Measurements from ENCODE around the gene NCKAP5. TPM values are rescaled to one million over a fixed set of nuclear protein-coding genes. Genes with fewer than 3 reads are reported as not detected.

Gene NCKAP5
- total RNA-seq, 1 experiment from 2014 or later = not detected

GRCh38 chr2:133198678-133199077 lies 369.6 kb downstream of the NCKAP5 start:
- DNase-seq = no peak
- Histone ChIP-seq H3K27me3 (ENCODE audit: insufficient read depth, low read depth) (peaks cover 4% of the 10 kb centered on the region; the same call in 1 of the 2 replicates), H3K27ac (no peak overlapping the region), H3K79me2 (ENCODE audit: low read depth) (no peaks in the 10 kb centered on the region), H2AFZ (no peak overlapping the region), H3K4me1 (replicated peaks; ENCODE audit: insufficient read depth) (peaks cover 8% of the 10 kb centered on the region; the same call in 1 of the 2 replicates), H3K36me3 (ENCODE audit: low read depth) (no peaks in the 10 kb centered on the region), H3K4me3 (no peak overlapping the region), H3F3A (ENCODE audit: insufficient read depth, low read depth) (no peaks in the 10 kb centered on the region), H3K9me2 (ENCODE audit: insufficient read depth) (no peaks in the 10 kb centered on the region), H4K20me1 (ENCODE audit: insufficient read depth) (no peaks in the 10 kb centered on the region), H3K4me2 (no peak overlapping the region), H3K9me3 (ENCODE audit: insufficient read depth, low read depth) (peaks cover 4% of the 10 kb centered on the region)
- intact Hi-C loops (cut with micrococcal nuclease; ENCODE audit: unreplicated experiment) = no loop called here
- ChIA-PET CTCF (no interaction called here), POLR2A (ENCODE audit: unreplicated experiment) (no interaction called here)
- TF ChIP-seq CTCF (conservative IDR thresholded peaks at IDR 0.05) (no peak), EZH2 (IDR thresholded peaks at IDR 0.05; ENCODE audit: low read depth) (no peak)
- BruUV-seq (replicated peaks) = no TSS peak

- Histone ChIP-seq H3K4me3 (no peak overlapping the region), H3K79me2 (ENCODE audit: low read depth) (no peaks in the 10 kb centered on the region), H3K9me2 (ENCODE audit: insufficient read depth) (no peaks in the 10 kb centered on the region; the same call in 1 of the 2 replicates), H3K27me3 (ENCODE audit: insufficient read depth, low read depth) (peaks cover 13% of the 10 kb centered on the region; the same call in 1 of the 2 replicates), H2AFZ (no peak overlapping the region), H3K9me3 (ENCODE audit: insufficient read depth, low read depth) (peaks cover 4% of the 10 kb centered on the region), H3K4me2 (no peak overlapping the region), H4K20me1 (ENCODE audit: insufficient read depth) (no peaks in the 10 kb centered on the region), H3K4me1 (replicated peaks; ENCODE audit: insufficient read depth) (peaks cover 8% of the 10 kb centered on the region; the same call in 1 of the 2 replicates), H3K27ac (no peak overlapping the region), H3K36me3 (ENCODE audit: low read depth) (no peaks in the 10 kb centered on the region), H3F3A (ENCODE audit: insufficient read depth, low read depth) (no peaks in the 10 kb centered on the region)
- CTCF ChIA-PET = no interaction called here
- intact Hi-C loops (cut with micrococcal nuclease; ENCODE audit: unreplicated experiment) = no loop called here
- POLR2A ChIA-PET (ENCODE audit: unreplicated experiment) = no interaction called here
- TF ChIP-seq CTCF (conservative IDR thresholded peaks at IDR 0.05) (no peak), EZH2 (IDR thresholded peaks at IDR 0.05; ENCODE audit: low read depth) (no peak)
- no TSS peak for BruUV-seq (replicated peaks)
- no peak for DNase-seq
These were observed 371.1 kb downstream of the NCKAP5 start for GRCh38 chr2:133197156-133197555.

GRCh38 chr2:133194777-133195335 lies 373.4 kb downstream of the NCKAP5 start:
- no peaks in the 10 kb centered on the region for H3K9me3 ChIP-seq (ENCODE audit: insufficient read depth, low read depth)
- no peak for DNase-seq
- H3F3A ChIP-seq (ENCODE audit: insufficient read depth, low read depth) = no peaks in the 10 kb centered on the region
- H3K79me2 ChIP-seq (ENCODE audit: low read depth) = no peaks in the 10 kb centered on the region
- H4K20me1 ChIP-seq (ENCODE audit: insufficient read depth) = no peaks in the 10 kb centered on the region
- peaks cover 13% of the 10 kb centered on the region; the same call in 1 of the 2 replicates for H3K27me3 ChIP-seq (ENCODE audit: insufficient read depth, low read depth)
- TF ChIP-seq CTCF (conservative IDR thresholded peaks at IDR 0.05) (no peak), EZH2 (IDR thresholded peaks at IDR 0.05; ENCODE audit: low read depth) (no peak)
- CTCF ChIA-PET = no interaction called here
- no peak overlapping the region for H2AFZ ChIP-seq
- H3K36me3 ChIP-seq (ENCODE audit: low read depth) = no peaks in the 10 kb centered on the region
- POLR2A ChIA-PET (ENCODE audit: unreplicated experiment) = no interaction called here
- BruUV-seq (replicated peaks) = no TSS peak
- no peak overlapping the region for H3K4me3 ChIP-seq
- intact Hi-C loops (cut with micrococcal nuclease; ENCODE audit: unreplicated experiment) = no loop called here
- H3K4me1 ChIP-seq (replicated peaks; ENCODE audit: insufficient read depth) = no peaks in the 10 kb centered on the region
- H3K4me2 ChIP-seq = no peak overlapping the region
- no peak overlapping the region for H3K27ac ChIP-seq
- no peaks in the 10 kb centered on the region; the same call in 1 of the 2 replicates for H3K9me2 ChIP-seq (ENCODE audit: insufficient read depth)
